Measurements from ENCODE around the gene OSBPL9.
"Not testable (repeated sequence)": the region's sequence is repeated elsewhere in the genome, so short reads cannot be mapped to it uniquely, and the experiment has no call there.

OSBPL9 gene

GRCh38 chr1:51799372-51799771, 182.5 kb downstream of the OSBPL9 start:
- DNase-seq: no peak

GRCh38 chr1:51814513-51814912, 197.6 kb downstream of the OSBPL9 start:
- DNase-seq: no peak

- no peak for DNase-seq
These were observed 201.6 kb downstream of the OSBPL9 start for GRCh38 chr1:51818487-51818886.

GRCh38 chr1:51819021-51819420, 202.1 kb downstream of the OSBPL9 start:
- not testable (repeated sequence) for DNase-seq

GRCh38 chr1:51819810-51820209, 202.9 kb downstream of the OSBPL9 start:
- DNase-seq: no peak

- DNase-seq: no peak
These were observed 212.2 kb downstream of the OSBPL9 start for GRCh38 chr1:51829058-51829457.

- DNase-seq: no peak
These were observed 216.8 kb downstream of the OSBPL9 start for GRCh38 chr1:51833700-51834099.

GRCh38 chr1:51837243-51837642, 220.4 kb downstream of the OSBPL9 start:
- no peak for DNase-seq

Measured in islet precursor cell (in vitro differentiated cells).